Dendritic cell treated with granulocyte-macrophage colony-stimulating factor and Interleukin-4, amounts not matched to agents 40 ng/mL and 50 ng/mL, for 4 days (primary cell): ENCODE results near the gene POTEE.
"Not testable (repeated sequence)": the region's sequence is repeated elsewhere in the genome, so short reads cannot be mapped to it uniquely, and the experiment has no call there.

Experiments used
- H3K27ac Mint-ChIP-seq: one replicate; pipeline ENCODE4 v1.8.0; 2022; ENCODE audit warnings: mild to moderate bottlenecking, mixed read lengths
- H3K27me3 Mint-ChIP-seq: one replicate; pipeline ENCODE4 v1.8.0; 2022; ENCODE audit warnings: mild to moderate bottlenecking, mixed read lengths
- H3K36me3 Mint-ChIP-seq: one replicate; pipeline ENCODE4 v1.8.0; 2022; ENCODE audit warnings: low read depth, mixed read lengths
- H3K4me1 Mint-ChIP-seq: one replicate; pipeline ENCODE4 v1.8.0; 2022; ENCODE audit warnings: low read depth, mixed read lengths
- H3K4me3 Mint-ChIP-seq: one replicate; pipeline ENCODE4 v1.8.0; 2022; ENCODE audit warnings: mild to moderate bottlenecking, moderate library complexity, mixed read lengths
- H3K9me3 Mint-ChIP-seq: one replicate; pipeline ENCODE4 v1.8.0; 2022; ENCODE audit warnings: mixed read lengths
- intact Hi-C: fragments of 100-400 bp; cut with micrococcal nuclease; formaldehyde crosslinking; loops from one replicate; pipeline ENCODE4 v1.15.0; 2022

POTEE gene

DNA sequence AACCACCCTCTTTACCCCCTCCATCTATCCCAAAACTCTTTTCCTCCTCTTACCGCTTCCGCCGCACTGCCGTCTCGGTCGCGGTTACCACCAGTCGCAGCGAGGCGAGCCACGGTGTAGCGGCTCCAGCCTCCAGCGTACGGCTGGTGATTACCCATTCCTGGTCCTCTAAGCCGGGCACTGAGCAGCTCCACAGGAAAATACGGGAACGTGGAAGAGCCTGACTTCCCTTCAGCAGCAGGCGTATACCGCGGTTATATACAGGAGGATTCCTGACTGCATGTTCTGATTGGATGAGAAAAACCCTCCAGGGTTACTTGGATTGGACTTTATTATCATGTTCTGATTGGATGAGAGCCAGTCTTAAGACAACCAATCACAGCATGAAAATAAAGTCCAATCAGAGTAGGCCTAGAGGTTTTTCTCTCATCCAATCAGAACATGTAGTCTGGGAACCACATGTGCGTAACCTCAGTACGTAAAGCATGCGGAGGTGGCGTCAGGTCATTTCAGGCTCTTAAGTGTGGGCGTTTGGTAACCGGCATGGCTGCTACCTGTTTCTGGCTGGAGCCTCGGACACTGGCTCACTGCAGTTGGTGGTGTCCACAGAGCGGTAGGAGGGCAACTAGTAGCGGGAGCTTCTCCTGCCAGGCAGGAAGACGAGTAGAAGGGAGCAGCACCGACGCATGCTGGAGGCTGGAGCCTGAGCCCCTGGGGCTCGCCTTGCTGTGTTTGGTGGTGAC is at the start of gene POTEE:
Gene POTEE (plus strand): TSS at position 507 of the 743 bp plus-strand sequence. CDS start 8,867 bp downstream, outside the sequence.
- H3K4me3 Mint-ChIP-seq, intact Hi-C loops, H3K36me3 Mint-ChIP-seq, H3K4me1 Mint-ChIP-seq, H3K9me3 Mint-ChIP-seq, H3K27ac Mint-ChIP-seq, H3K27me3 Mint-ChIP-seq: not testable (repeated sequence)

DNA sequence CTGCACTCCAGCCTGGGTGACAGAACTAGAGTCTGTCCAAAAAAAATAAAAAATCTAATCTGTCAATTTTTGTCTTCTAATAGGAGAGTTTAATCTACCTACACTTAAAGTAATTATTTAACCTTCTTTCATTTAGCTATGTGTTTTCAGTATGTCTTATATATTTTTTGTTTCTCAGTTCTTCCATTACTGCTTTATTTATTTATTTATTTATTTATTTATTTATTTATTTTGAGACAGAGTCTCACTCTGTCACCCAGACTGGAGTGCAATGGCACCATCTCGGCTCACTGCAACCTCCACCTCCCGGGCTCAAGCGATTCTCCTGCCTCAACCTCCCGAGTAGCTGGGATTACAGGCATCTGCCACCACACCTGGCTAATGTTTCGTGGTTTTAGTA is 43.8 kb upstream of the POTEE start:
- H3K36me3 Mint-ChIP-seq, H3K4me1 Mint-ChIP-seq, H3K9me3 Mint-ChIP-seq, H3K4me3 Mint-ChIP-seq, intact Hi-C loops, H3K27ac Mint-ChIP-seq, H3K27me3 Mint-ChIP-seq: not testable (repeated sequence)

DNA sequence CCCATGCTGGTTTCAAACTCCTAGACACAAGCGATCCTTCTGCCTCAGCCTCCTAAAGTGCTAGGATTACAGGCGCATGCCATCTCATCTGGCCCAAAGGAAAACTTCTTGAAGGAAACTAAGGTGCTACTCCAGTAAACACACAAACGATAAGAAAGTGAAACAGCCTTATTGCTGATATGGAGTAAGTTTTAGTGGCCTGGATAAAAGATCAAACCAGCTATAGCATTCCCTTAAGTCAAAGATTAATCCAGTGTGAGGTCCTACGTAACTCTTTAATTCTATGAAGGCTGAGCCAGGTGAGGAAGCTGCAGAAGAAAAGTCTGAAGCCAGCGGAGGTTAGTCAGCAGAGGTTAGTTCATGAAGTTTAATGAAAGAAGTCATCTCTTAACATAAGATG is 40.8 kb upstream of the POTEE start:
- Mint-ChIP-seq H3K4me3 (no peak overlapping the region), H3K27me3 (peaks cover 5% of the 10 kb centered on the region), H3K4me1 (no peaks in the 10 kb centered on the region), H3K27ac (no peak overlapping the region), H3K9me3 (no peaks in the 10 kb centered on the region), H3K36me3 (no peaks in the 10 kb centered on the region)
- intact Hi-C loops, result no loop called here

DNA sequence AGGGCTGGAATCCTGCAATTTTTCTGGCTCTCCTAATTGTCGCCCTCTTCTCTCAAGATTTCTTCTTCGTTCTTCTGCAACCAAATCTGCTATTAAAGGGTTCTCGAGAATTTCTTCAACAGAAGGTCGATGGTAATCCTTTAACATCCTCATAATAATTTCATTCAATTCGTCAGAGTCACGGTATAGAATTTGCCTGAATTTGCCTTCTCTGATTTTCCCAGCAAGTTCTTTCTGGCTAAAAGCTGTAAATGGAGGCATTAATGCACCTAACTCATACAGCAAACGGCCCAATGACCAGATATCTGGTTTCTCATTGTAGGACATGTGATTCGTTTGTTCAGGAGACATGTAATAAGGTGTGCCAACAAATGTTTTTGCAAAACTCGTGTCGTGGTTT is 31.3 kb upstream of the POTEE start:
- intact Hi-C loops, H3K4me1 Mint-ChIP-seq: not testable (repeated sequence)

DNA sequence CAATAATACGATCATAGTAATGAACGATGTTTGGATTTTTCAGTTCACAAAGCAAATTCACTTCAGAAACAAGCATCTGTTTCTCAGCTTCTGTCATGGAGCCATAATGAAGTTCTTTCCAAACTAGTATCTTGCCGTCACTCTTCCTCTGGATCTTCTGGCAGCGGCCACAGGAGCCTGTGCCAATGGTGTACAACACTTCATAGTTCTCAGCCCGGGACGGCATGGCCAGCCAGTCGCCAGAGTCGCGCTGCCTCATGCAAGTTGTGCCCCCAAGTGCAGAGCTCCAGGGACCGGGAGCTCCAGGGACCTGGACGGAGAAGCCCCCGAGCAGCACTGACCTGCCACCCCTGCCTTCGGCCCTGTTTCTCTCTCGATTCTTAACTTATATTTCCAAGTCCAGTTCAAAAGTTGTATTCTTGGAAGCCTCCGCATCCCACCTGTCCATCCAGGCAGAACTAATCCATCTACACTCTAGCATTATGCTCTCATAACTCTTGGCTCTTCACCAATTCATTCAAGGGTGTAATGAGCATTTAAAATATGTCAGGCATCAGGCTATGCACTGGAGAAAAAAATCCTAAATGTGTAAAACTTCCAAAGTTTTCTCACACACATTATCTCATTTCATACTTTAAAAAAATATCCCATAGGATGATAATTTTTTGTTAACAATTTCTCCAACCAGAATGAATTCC is 30.5 kb upstream of the POTEE start:
- H3K27me3 Mint-ChIP-seq, H3K27ac Mint-ChIP-seq, H3K4me1 Mint-ChIP-seq, H3K4me3 Mint-ChIP-seq, intact Hi-C loops, H3K36me3 Mint-ChIP-seq, H3K9me3 Mint-ChIP-seq: not testable (repeated sequence)

More for the DNA sequence above, 31.3 kb upstream of the POTEE start:
- H3K9me3 Mint-ChIP-seq, H3K27ac Mint-ChIP-seq, H3K27me3 Mint-ChIP-seq, H3K36me3 Mint-ChIP-seq, H3K4me3 Mint-ChIP-seq: not testable (repeated sequence)

DNA sequence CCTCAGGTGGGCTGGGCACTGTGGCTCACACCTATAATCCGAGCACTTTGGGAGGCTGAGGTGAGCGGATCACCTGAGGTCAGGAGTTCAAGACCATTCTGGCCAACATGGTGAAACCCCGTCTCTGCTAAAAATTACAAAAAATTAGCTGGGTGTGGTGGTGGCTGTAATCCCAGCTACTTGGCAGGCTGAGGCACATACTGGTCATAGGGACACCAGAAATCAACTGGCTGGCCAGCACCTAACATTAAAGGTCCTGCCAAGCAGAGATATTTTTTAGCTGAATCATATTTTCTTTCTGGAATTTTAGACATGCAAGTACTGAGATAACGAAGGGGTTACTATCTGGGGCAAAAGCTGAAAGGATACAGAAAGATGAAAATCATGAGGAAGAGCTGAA is 27.9 kb upstream of the POTEE start:
- H3K36me3 Mint-ChIP-seq, H3K4me3 Mint-ChIP-seq, H3K4me1 Mint-ChIP-seq: not testable (repeated sequence)

DNA sequence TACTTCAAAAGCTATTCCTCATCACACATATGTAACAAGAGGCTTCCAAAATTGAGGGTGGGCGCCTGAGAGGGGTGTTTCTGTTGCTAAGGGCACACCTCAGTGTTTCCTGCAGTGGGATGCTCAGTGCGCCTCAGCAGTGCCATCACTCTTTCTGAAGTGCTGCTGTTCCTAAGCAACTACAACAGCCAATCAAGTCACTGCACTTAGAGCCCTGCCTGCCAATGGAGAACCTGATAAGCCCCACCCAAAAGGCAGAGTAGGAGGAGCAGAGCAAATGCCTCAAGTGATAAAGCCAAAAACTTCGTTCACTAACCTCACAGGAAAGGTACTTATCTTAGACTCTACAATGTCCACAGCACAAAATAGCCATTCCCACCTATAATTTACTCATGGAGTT is 15.9 kb upstream of the POTEE start:
- H3K4me3 Mint-ChIP-seq, H3K27me3 Mint-ChIP-seq, H3K27ac Mint-ChIP-seq, H3K36me3 Mint-ChIP-seq, H3K9me3 Mint-ChIP-seq, intact Hi-C loops, H3K4me1 Mint-ChIP-seq: not testable (repeated sequence)

More for the DNA sequence above, 27.9 kb upstream of the POTEE start:
- intact Hi-C loops, H3K9me3 Mint-ChIP-seq, H3K27ac Mint-ChIP-seq, H3K27me3 Mint-ChIP-seq: not testable (repeated sequence)

DNA sequence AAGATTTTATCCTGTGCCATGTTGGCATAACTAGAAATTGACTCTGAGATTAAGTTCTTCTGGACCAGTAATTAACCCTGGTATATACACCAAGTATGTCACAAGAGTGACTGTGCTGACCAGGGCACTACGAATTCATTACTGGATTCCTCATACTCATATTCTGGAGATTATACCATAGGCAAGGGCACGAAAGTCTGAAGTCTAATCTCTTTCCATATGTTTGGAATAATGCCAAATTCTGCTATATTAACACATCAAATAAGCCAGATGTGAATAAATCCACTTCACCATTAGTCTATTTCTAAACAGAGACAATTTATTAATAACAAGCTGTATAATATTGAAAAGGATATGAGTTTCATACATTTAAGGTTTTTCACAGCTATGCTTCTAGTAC is 13.2 kb upstream of the POTEE start:
- H3K36me3 Mint-ChIP-seq, H3K27me3 Mint-ChIP-seq, H3K27ac Mint-ChIP-seq, H3K4me3 Mint-ChIP-seq, H3K9me3 Mint-ChIP-seq, intact Hi-C loops, H3K4me1 Mint-ChIP-seq: not testable (repeated sequence)

DNA sequence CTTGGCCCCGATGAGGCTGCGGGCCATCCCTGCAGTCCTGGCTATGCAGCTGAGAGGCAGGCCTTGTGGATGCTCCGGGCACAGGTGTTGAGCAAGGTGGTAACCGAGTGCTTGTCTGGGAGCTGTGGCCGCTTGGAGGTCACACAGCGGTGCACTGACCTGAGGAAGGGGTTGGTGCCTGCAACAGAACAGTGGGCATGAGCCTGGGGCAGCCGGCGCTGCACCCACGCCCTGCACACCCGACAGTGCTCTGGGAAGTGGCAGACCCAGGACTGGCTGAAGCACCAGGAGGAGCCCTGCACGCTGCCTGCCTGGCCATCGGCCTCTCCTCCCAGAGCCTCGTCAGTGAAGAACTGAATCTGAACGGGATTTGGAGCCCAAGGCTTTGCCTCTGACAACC is 8.2 kb upstream of the POTEE start:
- intact Hi-C loops, result no loop called here
- Mint-ChIP-seq H3K4me3 (no peak overlapping the region), H3K9me3 (no peaks in the 10 kb centered on the region), H3K36me3 (no peaks in the 10 kb centered on the region), H3K27ac (no peak overlapping the region), H3K27me3 (peaks cover 2% of the 10 kb centered on the region), H3K4me1 (no peaks in the 10 kb centered on the region)

DNA sequence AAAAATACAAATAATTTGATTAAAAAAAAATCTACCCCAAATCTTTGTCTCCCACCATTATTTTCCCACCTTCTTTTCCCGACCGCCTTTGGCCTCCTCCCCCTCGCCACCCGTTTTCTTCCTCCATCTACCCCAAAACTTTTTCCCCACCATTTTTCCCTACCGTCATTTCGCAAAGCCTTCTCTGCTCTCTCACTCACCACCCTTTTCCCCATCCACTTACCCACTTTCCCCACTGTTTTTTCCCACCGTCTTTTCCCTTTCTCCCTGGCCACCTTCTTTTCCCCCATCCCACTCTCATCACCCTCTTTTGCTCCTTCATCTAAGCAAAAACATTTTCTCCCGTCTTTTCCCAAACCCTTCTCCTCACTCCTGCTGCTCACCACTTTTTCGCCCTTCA is 1.5 kb upstream of the POTEE start:
- H3K4me3 Mint-ChIP-seq, H3K9me3 Mint-ChIP-seq: not testable (repeated sequence)

DNA sequence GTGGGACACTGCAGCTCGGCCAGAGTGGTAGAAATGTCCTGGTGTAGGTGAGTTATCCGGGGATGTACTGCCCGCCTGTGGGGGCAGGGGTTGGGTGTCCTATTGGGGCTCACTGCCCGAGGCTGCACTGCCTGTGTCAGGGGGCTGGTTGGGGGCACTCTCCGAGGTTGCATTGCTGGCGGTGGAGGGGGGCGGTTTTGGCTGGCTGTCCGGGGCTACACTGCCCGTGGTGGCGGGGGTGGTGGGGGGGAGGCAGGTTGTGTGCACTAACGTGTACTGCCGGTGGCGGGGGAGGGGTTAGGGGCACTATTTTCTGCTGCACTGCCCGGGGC is 403 bp downstream of the POTEE start:
- not testable (repeated sequence) for H3K4me3 Mint-ChIP-seq

More for the DNA sequence above, 1.5 kb upstream of the POTEE start:
- H3K36me3 Mint-ChIP-seq, H3K27me3 Mint-ChIP-seq, H3K4me1 Mint-ChIP-seq, intact Hi-C loops, H3K27ac Mint-ChIP-seq: not testable (repeated sequence)

DNA sequence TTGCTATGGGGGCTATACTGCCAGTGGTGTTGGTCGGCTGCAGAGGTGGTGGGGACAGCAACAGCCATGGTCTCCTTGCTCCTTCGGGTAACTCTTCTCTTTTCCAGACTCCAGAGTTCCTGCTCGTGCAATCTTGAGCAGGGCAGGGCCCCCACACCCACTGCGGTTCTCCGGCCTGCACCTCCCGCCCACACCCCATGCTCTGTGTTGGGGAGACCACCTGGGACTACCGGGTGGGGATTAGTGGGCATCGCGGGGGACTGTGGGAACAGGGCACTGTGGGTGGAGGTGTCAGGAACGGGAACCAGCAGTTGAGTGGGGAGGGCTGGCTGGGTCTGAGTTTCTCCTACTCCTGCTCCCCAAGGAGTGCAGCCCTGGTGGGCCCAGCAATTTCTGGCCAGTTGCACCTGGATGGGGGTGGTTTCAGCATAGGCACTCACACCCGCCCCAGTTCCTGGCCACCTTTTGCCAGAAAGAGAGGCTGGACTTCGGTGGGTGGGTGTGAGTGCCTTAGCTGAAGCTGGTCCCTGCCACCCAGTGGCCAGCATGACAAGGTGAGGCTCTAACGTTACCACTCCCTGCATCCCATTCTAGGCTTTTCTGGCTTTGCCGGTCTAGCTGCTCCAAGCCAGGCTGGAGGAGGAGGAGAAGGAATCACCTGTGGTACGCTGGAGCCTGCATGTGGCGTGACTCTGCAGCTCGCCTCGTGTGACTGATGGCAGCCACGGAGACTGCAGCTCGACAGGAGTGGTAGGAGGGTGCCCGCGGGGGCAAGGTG is 1.3 kb downstream of the POTEE start:
- not testable (repeated sequence) for H3K4me3 Mint-ChIP-seq, H3K27me3 Mint-ChIP-seq

More for the DNA sequence above, 403 bp downstream of the POTEE start:
- H3K27me3 Mint-ChIP-seq, H3K9me3 Mint-ChIP-seq, intact Hi-C loops, H3K36me3 Mint-ChIP-seq, H3K4me1 Mint-ChIP-seq, H3K27ac Mint-ChIP-seq: not testable (repeated sequence)

DNA sequence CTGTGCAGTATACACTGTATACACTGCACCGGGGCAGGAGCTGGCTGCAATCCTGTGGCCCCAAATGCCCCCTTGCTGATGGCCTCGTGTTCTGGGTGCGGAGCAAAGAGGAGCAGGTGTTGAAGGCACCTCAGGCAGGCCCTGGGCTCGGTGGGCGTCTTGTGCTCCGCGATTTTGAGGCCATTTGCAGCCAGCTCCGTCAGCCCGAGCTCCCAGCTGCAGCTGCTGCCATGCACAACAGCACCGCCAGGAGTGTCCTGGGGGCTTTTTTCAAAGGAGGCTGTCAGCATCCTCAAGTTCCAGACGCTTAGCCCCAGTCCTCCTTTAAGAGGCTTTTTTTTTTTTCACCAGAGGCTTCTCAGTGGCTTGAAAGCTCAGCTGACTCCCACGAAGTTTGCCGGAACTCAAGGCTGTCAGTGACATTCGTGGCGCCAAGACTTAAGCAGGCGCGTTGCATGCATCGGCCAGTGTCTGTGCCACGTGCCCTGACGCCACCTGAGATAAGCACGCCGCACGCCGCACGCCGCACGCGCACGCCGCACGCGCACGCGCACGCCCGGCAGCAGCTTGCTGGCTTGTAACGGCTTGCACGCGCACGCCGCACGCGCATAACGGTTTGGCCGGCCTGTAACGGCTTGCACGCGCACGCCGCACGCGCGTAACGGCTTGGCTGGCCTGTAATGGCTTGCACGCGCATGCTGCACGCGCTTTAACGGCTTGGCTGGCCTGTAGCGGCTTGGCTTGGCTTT is 8.1 kb downstream of the POTEE start:
- intact Hi-C loops, result not testable (repeated sequence)

More for the DNA sequence above, 1.3 kb downstream of the POTEE start:
- H3K4me1 Mint-ChIP-seq, H3K9me3 Mint-ChIP-seq, H3K27ac Mint-ChIP-seq, H3K36me3 Mint-ChIP-seq, intact Hi-C loops: not testable (repeated sequence)

More for the DNA sequence above, 8.1 kb downstream of the POTEE start:
- not testable (repeated sequence) for H3K9me3 Mint-ChIP-seq, H3K4me3 Mint-ChIP-seq, H3K27ac Mint-ChIP-seq, H3K27me3 Mint-ChIP-seq, H3K36me3 Mint-ChIP-seq, H3K4me1 Mint-ChIP-seq
